NCI-H526 treated with DMSO at 0.1 percent for 48 hours (cell line): Measurements from ENCODE around the gene ZKSCAN8.

Experiments
- DNase-seq: peaks from one replicate; lab custom pipeline; 2025; lab: John Stamatoyannopoulos, UW

Gene ZKSCAN8

GRCh38 chr6:28139860-28140543, 1.7 kb upstream of the ZKSCAN8 start:
- no peak for DNase-seq

- DNase-seq = no peak
Observed at GRCh38 chr6:28140616-28141015, 1.1 kb upstream of the ZKSCAN8 start.

GRCh38 chr6:28142446-28142845, 763 bp downstream of the ZKSCAN8 start:
- DNase-seq = no peak

DNA sequence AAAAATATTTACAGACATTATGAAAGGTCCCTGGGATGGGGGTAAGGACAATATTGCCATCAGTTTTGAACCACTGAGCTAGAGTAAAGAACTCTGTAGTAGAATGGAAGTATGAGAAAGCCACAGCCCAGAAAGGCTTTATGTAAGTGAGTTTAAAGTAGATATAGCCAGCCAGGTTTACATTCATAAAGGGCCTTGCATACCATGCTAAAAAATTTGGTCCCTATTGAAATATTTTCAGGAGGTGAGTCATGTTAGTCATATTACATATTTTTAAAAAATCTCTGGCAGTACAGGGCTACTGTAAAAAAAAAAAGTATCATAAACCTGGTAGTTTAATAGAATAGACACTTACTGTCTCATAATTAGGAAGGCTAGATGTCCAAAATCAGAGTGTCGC, 3.5 kb downstream of the ZKSCAN8 start:
- DNase-seq = no peak

GRCh38 chr6:28152531-28152930, 10.8 kb downstream of the ZKSCAN8 start:
- DNase-seq = no peak

- DNase-seq = no peak
Observed at GRCh38 chr6:28153546-28153945, 11.9 kb downstream of the ZKSCAN8 start.

- no peak for DNase-seq
Observed at GRCh38 chr6:28154357-28154756, 12.7 kb downstream of the ZKSCAN8 start.

- no peak for DNase-seq
Observed at GRCh38 chr6:28158318-28158717, 16.6 kb downstream of the ZKSCAN8 start.

DNA sequence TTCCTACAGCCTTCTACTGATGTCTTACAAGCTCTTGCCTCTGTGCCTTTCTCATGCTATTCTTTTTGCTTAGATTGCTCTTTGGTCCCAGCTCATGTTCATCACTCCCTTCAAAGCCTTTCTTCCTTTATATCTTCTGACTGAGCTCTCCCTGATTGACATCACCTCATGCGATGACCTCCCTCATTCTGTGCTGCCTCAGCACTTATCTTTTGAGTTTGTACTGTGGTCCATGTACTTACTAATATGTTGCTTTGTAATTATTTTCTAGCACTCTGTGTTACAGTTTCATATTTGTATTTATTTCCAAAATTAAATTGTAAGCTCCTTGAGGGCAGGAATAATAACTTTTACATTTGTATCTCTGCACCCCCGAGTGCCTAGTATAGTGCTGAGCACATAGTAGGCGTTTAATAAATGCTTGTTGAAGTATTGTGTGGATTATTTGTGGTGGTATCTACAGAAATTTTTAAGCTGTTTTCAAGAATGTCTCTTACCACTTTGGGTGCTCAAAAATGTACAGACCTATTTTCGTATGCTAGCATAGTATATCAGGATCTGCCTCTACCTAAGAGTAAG, 17.4 kb downstream of the ZKSCAN8 start:
- DNase-seq = no peak

- DNase-seq = no peak
Observed at GRCh38 chr6:28160233-28160632, 18.6 kb downstream of the ZKSCAN8 start.

GRCh38 chr6:28161410-28162079, 19.9 kb downstream of the ZKSCAN8 start:
- DNase-seq = peak; percentile 64

DNA sequence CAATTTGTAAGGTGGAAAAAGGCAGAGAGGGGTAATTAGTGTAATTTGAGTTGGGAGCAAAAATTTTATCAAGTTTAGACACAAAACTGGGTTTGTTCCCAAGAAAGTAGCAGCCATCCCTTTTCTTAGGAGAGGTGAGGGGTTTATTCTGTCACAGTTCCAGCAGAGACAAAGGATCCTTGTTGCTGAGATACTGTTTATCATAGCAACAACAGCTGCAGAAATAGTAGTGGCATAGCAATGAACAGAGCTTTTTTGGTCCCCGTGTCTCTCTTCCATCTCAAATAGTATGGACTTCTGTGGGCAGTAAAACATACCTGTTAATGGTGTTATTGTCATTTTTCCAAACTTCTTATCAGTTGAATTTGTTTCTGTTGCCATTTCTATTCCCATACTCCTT, 23.9 kb downstream of the ZKSCAN8 start:
- DNase-seq = no peak

GRCh38 chr6:28167068-28167467, 25.4 kb downstream of the ZKSCAN8 start:
- DNase-seq = no peak

- no peak for DNase-seq
Observed at GRCh38 chr6:28167926-28168325, 26.2 kb downstream of the ZKSCAN8 start.

DNA sequence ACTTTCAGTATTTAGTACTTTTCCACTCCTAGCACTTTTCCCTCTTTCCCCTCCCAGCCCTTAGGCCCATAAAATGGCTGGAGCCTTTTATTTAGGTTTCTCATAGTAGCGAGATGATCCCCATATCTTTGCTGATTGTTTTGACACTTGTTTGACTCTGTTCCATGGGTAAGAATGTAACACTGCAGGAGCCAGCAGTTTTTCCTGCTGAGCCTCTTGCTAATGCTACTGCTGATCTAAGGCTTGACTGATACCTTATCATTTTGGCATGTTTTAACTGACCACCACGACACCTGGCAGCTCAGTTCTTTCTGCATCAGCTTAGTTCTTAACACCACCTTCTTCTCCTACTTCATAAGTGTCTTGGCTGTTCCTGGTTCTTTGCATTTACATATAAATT, 29.6 kb downstream of the ZKSCAN8 start:
- no peak for DNase-seq

GRCh38 chr6:28172006-28172405, 30.3 kb downstream of the ZKSCAN8 start:
- no peak for DNase-seq

- DNase-seq = no peak
Observed at GRCh38 chr6:28176373-28176772, 34.7 kb downstream of the ZKSCAN8 start.

- DNase-seq = no peak
Observed at GRCh38 chr6:28182255-28182654, 40.6 kb downstream of the ZKSCAN8 start.

GRCh38 chr6:28188111-28188979, 46.7 kb downstream of the ZKSCAN8 start:
- DNase-seq = no peak

- DNase-seq = no peak
Observed at GRCh38 chr6:28200020-28200419, 58.3 kb downstream of the ZKSCAN8 start.

GRCh38 chr6:28203201-28203600, 61.5 kb downstream of the ZKSCAN8 start:
- no peak for DNase-seq

- no peak for DNase-seq
Observed at GRCh38 chr6:28205879-28206278, 64.2 kb downstream of the ZKSCAN8 start.

DNA sequence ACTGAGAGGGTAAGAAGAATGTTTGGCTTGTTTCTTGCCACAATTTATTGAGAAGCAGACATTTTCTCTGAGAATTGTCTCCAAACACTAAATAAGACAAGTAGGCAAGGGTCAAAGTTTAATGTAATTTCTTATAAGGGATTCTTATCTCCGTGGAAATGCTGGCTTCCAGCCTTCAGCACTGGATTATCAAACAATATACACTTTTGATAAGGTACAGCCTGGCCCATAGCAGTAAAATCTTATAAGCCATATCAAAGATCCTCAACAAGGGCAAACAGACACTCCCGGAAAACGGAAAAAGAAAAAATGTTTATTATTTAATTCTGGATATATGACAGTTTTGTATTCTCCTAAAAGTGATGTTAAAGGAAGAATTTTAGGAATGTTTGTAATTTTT, 64.8 kb downstream of the ZKSCAN8 start:
- DNase-seq = no peak
